Measurements from ENCODE around the gene NPY5R.

GRCh38 chr4:163295138-163295537, 48.6 kb upstream of the NPY5R start:
- TF ChIP-seq CTCF (IDR thresholded peaks at IDR 0.05), result no peak
- no peak for TF ChIP-seq POLR2A (IDR thresholded peaks at IDR 0.05)
- TF ChIP-seq POLR2AphosphoS5 (IDR thresholded peaks at IDR 0.05), result no peak

Measured in sigmoid colon (tissue), 4 donors.